Measurements from ENCODE around the gene MRGPRX4. TPM values are rescaled to one million over a fixed set of nuclear protein-coding genes. Genes with fewer than 3 reads are reported as not detected.

MRGPRX4 gene
- total RNA-seq, 1 donor from 2014 or later, result not detected

DNA sequence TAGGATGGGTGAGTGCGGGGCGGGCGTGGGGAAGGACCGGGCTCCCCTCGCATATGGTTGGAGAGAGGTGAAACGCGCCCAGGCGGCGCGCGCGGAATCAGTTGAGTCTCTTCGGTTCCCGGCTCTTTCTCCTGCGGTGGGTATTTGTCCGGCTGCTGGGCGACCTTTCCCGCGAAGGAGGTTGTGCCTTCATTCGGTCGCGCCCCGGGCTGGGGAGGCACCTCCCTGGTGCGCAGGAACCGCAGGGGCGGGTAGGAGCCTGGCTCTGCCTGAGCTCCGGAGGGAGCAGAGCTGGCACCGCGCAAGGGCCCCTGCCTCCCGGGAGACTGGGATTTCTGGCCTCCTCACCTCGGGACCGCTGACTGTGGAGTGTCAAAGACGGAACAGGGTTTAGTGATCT lies 36.4 kb downstream of the MRGPRX4 start:
- no peaks in the 10 kb centered on the region for H3K9me3 Mint-ChIP-seq (ENCODE audit: low read depth)
- no peaks in the 10 kb centered on the region for H3K4me1 Mint-ChIP-seq (ENCODE audit: low read depth)
- no peak overlapping the region for H3K4me3 Mint-ChIP-seq (ENCODE audit: unreplicated experiment)
- H3K36me3 Mint-ChIP-seq (ENCODE audit: low read depth), result no peaks in the 10 kb centered on the region
- H3K27ac Mint-ChIP-seq (ENCODE audit: unreplicated experiment), result no peak overlapping the region
- DNase-seq (ENCODE audit: low spot score), result peak; percentile 92
- peaks cover 17% of the 10 kb centered on the region for H3K27me3 Mint-ChIP-seq (ENCODE audit: low read depth)
- TF ChIP-seq, protein P1, sequence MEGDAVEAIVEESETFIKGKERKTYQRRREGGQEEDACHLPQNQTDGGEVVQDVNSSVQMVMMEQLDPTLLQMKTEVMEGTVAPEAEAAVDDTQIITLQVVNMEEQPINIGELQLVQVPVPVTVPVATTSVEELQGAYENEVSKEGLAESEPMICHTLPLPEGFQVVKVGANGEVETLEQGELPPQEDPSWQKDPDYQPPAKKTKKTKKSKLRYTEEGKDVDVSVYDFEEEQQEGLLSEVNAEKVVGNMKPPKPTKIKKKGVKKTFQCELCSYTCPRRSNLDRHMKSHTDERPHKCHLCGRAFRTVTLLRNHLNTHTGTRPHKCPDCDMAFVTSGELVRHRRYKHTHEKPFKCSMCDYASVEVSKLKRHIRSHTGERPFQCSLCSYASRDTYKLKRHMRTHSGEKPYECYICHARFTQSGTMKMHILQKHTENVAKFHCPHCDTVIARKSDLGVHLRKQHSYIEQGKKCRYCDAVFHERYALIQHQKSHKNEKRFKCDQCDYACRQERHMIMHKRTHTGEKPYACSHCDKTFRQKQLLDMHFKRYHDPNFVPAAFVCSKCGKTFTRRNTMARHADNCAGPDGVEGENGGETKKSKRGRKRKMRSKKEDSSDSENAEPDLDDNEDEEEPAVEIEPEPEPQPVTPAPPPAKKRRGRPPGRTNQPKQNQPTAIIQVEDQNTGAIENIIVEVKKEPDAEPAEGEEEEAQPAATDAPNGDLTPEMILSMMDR (IDR thresholded peaks at IDR 0.05), result no peak

DNA sequence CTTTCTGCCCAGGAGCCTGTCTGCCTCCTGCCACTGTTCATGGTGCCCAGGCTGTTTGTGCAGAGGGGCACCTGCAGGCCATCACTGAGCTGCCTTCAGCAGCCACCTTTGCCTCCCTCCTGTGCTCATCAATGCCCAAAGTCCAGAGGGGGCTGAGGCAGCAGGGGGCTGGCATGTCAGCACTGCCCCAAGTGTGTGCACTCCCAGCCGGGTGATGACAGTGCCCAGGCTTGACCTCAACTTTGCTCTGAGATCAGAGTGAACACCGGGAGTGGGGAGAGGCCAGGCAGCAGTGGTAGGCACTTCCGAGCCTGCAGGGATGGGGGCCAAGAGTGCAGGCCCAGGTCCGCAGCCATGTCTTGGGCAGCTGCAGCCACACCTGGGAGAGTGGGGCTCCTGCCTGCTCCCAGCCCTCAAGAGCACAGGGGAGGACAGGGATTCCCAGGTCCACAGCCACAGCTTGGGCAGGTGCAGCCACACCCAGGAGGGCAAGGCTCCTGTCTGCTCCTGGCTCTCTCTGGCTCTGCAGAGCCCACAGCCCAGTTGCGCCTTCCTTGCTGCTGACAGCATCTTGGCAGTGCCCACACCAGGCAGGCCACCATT lies 48.7 kb downstream of the MRGPRX4 start:
- Mint-ChIP-seq H3K27me3 (ENCODE audit: low read depth) (peaks cover 32% of the 10 kb centered on the region), H3K4me1 (ENCODE audit: low read depth) (no peaks in the 10 kb centered on the region), H3K4me3 (ENCODE audit: unreplicated experiment) (no peak overlapping the region), H3K27ac (ENCODE audit: unreplicated experiment) (no peak overlapping the region), H3K36me3 (ENCODE audit: low read depth) (no peaks in the 10 kb centered on the region), H3K9me3 (ENCODE audit: low read depth) (peaks cover 6% of the 10 kb centered on the region)
- DNase-seq (ENCODE audit: low spot score), result no peak
- TF ChIP-seq, protein P1 (IDR thresholded peaks at IDR 0.05), result no peak

DNA sequence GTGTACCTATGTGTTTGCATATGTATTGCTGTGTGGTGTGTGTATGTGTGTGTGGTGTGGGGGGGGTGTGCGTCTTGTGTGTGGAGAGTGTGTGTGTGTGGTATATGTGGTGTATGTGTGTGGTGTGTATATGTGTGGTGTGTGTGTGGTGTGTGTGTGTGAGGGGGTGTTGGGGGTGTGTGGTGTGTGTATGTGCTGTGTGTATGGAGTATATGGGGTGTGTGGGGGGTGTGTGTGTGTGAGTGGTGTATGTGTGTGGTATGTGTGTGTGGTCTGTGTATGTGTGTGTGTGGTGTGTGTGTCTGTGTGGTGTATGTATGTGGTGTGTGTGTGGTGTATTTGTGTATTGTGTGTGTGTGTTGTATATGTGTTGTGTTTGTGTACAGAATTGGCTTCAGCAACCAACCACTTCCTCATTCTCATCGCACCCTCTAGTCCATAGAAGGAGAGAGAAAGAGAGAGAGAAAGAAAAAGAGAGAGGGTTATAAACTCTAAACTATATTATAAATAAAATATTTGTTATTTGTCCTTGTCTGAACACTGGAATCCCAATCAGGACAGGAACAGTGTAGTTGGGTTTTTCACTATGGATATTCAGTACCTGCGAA lies 50.3 kb downstream of the MRGPRX4 start:
- Mint-ChIP-seq H3K27ac (ENCODE audit: unreplicated experiment) (no peak overlapping the region), H3K4me3 (ENCODE audit: unreplicated experiment) (no peak overlapping the region), H3K4me1 (ENCODE audit: low read depth) (no peaks in the 10 kb centered on the region), H3K27me3 (ENCODE audit: low read depth) (peaks cover 30% of the 10 kb centered on the region), H3K9me3 (ENCODE audit: low read depth) (peaks cover 6% of the 10 kb centered on the region), H3K36me3 (ENCODE audit: low read depth) (no peaks in the 10 kb centered on the region)
- DNase-seq (ENCODE audit: low spot score), result no peak
- TF ChIP-seq, protein P1 (IDR thresholded peaks at IDR 0.05), result no peak

Other genes with a start within 250 kb of the MRGPRX4 start
- gene SERGEF, start 159.8 kb upstream of the MRGPRX4 start, total RNA-seq, result 34.3 to 37.6 TPM (median 36.6 TPM) in 3 replicates
- gene TPH1, start 126.6 kb upstream of the MRGPRX4 start, total RNA-seq, result 0.99 to 6.4 TPM (median 5.0 TPM) in 3 replicates
- 12.1 to 13.2 TPM (median 12.2 TPM) in 3 replicates for gene SAAL1, start 66.8 kb upstream of the MRGPRX4 start, total RNA-seq
- not detected in 3 replicates for gene MRGPRX3, start 40.3 kb upstream of the MRGPRX4 start, total RNA-seq
- not detected in 3 replicates for gene SAA4, start 64.0 kb downstream of the MRGPRX4 start, total RNA-seq
- not detected in 3 replicates for gene SAA2, start 75.8 kb downstream of the MRGPRX4 start, total RNA-seq
- not detected in 3 replicates for gene SAA1, start 93.4 kb downstream of the MRGPRX4 start, total RNA-seq
- gene HPS5, start 149.3 kb downstream of the MRGPRX4 start, total RNA-seq, result 31.1 to 67.9 TPM (median 35.2 TPM) in 3 replicates
- 55.9 to 71.6 TPM (median 57.1 TPM) in 3 replicates for gene GTF2H1, start 149.7 kb downstream of the MRGPRX4 start, total RNA-seq
- 427 to 1,078 TPM (median 1,049 TPM) in 3 replicates for gene LDHA, start 221.7 kb downstream of the MRGPRX4 start, total RNA-seq
- gene LDHC, start 239.5 kb downstream of the MRGPRX4 start, total RNA-seq, result 0.26 to 0.62 TPM (median 0.48 TPM) in 3 replicates

Measured in chondrocyte (in vitro differentiated cells).